Measurements from ENCODE around the gene PALMD.

DNA sequence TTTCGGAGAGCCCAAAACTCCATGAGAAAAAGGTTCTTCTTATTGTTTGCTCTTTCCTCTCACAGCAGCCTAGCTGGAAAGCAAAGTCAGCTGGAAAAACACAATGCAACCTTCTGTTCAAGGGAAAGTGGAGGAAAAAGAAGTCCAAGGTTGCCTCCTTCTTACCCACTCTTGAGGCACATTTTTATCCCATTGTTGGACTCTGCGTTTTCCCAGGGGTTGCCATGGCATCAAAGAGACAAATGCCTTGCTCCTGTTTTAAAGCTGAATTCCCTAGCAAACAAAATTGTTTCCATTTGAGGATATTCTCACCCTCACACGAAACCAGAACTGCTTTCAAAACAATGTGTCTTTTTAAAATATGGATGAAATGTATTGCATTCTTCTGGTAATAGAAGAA lies 45.1 kb upstream of the PALMD start:
- no peak for TF ChIP-seq CTCF (conservative IDR thresholded peaks at IDR 0.05; ENCODE audit: low read length)
- TF ChIP-seq EZH2phosphoT487 (IDR thresholded peaks at IDR 0.05; ENCODE audit: borderline replicate concordance), result no peak
